22Rv1 (cell line): ENCODE data around the gene EOLA1.

Experiments
- CTCF ChIP-seq: fragments of 450-650 bp; IDR thresholded peaks from 2 replicates; pipeline ENCODE4 v1.5.1; 2017; ENCODE audit warnings: mild to moderate bottlenecking
- ZFX ChIP-seq: fragments of 450-650 bp; IDR thresholded peaks from 2 replicates; pipeline ENCODE4 v1.6.1; 2017; ENCODE audit warnings: antibody characterized with exemption, borderline replicate concordance

- TF ChIP-seq ZFX (no peak), CTCF (no peak)
Observed at GRCh38 chrX:149513825-149514428, 26.9 kb upstream of the EOLA1 start.
